ENCODE data around the gene TRIM42. TPM values are rescaled to one million over a fixed set of nuclear protein-coding genes. Genes with fewer than 3 reads are reported as not detected.

Gene TRIM42
- total and polyA plus RNA-seq, 2 of the 8 experiments (the other 6 are each of a cell fraction or from before 2014, with no cell fraction given) = not detected

DNA sequence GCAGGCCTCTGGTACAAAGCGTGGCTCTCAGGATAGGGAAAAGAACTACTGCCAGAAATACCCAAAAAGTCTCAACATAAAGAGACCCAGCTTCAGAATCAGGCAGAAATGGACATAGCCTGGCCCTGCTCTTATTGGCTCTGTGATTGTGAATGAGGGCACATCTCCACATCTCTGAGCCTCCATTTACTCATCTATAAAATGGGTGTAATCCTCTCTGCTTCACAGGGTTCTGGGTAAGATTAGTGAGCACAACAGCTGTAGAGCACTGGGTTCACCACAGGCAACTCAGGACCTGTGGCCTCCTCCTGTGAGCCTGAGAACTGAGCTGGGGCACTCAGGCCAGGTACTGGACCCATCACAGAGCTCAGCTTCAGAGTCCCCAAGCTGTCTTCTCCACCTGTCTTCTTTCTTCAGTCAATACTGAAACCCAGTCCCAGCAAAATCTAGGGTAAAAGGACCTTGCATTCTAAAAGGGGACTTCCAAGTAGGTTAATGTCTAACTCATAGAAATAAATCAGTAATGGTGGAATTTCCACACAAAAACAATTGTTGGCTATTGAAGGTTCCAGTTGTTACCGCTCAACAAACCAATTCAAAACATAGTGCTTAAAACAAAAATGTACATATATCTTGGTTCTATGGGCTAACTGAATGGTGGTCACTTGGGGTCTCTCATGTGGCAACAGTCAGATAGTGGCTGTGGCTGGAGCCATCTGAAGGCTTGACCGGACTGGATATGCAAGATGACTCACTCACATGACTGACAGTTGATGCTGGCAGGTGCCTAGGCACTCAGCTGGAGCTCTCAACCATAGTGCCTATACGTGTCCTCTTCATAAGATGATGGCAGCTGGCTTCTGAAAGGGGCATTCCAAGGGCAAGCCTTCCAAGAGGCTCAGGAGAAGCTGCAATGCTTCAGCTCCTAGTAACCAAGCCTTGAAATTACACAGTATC is 47.3 kb downstream of the TRIM42 start (continued):
- TF ChIP-seq CBX8 (IDR thresholded peaks at IDR 0.05; ENCODE audit: borderline replicate concordance, low read depth, low read length) (no peak), EZH2 (IDR thresholded peaks at IDR 0.05; ENCODE audit: low read depth, low read length, severe bottlenecking) (no peak), POLR2AphosphoS5 (IDR thresholded peaks at IDR 0.05; ENCODE audit: low read depth, low read length) (no peak)
